NCI-H2107 treated with DMSO at 0.1 percent for 48 hours (cell line): Measurements from ENCODE around the gene HNRNPM.

ENCODE experiments used
- DNase-seq: peaks from one replicate; lab custom pipeline; 2025; ENCODE audit not compliant: unreplicated experiment; lab: John Stamatoyannopoulos, UW

Gene HNRNPM

DNA sequence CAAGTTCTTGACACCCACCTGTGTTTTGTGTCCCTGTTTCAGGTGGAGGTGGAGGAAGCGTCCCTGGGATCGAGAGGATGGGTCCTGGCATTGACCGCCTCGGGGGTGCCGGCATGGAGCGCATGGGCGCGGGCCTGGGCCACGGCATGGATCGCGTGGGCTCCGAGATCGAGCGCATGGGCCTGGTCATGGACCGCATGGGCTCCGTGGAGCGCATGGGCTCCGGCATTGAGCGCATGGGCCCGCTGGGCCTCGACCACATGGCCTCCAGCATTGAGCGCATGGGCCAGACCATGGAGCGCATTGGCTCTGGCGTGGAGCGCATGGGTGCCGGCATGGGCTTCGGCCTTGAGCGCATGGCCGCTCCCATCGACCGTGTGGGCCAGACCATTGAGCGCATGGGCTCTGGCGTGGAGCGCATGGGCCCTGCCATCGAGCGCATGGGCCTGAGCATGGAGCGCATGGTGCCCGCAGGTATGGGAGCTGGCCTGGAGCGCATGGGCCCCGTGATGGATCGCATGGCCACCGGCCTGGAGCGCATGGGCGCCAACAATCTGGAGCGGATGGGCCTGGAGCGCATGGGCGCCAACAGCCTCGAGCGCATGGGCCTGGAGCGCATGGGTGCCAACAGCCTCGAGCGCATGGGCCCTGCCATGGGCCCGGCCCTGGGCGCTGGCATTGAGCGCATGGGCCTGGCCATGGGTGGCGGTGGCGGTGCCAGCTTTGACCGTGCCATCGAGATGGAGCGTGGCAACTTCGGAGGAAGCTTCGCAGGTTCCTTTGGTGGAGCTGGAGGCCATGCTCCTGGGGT is 41.0 kb downstream of the HNRNPM start:
- no peak for DNase-seq

DNA sequence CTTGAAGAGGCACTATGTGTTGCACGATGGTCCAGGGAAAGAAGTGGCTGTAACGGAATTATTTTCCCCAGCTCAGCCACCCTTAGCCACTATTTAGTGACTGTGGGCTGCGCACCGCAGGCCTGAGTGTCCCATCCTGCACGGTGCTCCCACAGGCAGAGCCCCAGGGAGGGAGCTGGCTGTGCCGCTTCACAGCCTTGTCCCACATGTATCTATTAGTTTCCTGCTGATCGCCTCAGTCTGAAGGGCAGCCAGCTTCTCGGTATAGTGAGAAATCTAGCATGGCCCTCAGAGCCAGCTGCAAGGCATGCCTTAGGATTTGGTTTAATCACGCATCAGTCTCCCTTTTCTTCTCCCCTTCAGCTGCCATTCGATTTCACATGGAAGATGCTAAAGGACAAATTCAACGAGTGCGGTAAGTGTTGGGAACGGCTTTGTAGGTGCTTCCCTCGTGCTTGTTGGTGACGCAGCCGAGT is 41.9 kb downstream of the HNRNPM start:
- no peak for DNase-seq

DNA sequence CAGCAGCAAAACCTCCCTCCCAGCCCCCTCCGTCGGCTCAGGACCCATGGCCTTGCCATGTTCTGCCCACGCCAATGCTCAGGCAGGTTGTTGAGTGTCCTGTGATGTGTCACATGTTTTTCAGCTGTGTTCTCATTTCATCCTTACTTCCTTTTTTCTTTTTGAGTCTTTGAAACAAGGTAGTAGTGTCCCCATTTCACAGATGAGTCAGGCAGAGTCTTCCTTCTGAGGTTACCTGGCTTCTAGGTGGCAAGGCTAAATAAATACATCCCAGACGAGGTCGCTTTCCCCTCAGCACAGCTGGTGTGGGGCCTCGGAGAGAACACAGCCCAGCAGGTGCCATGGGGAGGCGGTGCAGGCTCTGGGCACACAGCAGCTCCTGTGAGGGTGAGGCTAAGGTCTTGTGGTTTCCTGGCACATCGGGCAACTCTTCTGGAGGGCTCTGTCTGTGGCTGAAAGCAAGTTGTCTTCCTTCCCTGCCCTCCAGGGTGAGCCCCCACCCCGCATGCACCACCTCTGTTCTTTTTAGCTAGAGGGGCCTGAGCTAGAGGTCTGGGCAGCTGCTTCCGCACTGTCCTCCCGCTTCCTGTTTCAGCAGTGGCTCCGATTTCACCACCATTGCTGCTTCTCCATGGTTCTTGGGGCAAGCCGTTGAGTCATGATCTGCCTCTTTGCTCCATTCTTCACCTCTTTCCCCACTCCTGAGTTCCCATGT is 42.5 kb downstream of the HNRNPM start:
- no peak for DNase-seq

DNA sequence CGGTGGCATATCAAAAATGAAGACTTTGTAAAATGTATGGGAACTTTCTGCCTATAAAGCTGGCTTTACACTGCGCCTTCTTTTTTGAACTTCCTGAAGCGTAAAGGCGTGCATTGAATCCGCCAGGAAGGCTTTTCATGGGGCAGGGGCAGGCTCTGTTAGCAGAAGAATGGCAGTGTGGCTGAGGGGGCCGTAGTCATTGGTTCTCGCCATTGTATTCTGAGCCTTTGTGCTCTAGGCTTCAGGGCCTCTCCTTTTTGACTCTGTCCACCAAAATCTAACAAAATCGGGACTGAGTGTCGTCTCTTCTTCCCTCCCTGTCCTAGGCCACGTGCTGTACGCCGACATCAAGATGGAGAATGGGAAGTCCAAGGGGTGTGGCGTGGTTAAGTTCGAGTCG is 43.6 kb downstream of the HNRNPM start:
- DNase-seq = no peak

DNA sequence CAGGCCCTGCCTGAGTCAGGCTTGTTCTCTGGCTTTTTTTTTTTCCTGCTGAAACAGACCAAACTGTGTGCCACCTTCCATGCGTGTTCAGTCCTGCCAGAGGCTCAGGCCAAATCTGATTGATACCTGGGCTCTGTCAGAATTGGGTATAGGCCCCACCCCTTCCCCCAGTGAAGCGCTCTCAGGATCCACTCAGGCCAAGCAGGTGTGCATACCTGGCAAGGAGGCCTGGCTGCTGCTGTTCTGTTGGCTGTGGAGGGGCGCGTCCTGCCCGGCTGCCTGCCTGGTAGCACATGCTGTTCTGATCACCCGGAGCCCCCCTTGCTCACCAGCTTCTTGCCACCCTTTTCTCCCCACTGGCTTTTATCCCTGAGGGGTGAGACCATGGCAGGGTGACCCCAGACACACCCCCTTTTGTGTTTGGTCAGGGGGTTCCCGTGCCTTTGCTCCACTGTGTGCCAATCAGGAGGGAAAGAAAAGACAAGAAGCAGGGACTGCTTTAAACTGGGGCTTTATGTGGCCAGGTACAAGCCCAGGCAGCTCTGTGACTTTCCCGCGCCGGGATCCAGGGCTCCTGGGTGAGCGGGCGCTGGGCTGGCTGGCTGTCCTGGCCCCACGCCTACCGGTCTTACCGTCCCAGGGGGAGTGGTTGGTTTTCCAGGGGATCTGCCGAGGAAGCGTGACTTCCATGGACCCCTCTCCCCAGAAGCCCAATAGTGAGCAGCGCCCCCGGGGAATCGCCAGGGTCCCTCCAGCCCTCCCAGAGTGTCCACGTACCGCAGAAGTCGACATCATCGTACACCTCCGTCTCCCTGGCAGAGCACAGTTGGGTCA is 45.0 kb downstream of the HNRNPM start:
- no peak for DNase-seq

DNA sequence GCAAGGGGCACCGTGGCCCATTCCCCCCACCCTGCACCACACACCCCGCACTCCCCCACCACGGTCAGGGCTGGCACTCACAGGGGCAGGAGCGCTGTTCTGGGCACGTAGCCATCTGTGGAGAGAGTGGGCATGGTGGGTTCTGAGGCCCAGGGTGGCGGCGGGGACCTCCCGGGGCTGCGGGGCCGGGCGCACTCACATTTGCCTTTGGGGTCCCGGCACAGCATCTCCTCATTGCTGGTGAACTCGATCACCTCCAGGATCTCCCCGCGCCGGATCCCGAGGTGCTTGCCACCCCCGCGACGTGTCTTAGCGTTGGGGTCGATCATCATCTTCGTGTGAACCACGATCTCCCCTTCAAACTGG is 45.6 kb downstream of the HNRNPM start:
- DNase-seq = no peak

DNA sequence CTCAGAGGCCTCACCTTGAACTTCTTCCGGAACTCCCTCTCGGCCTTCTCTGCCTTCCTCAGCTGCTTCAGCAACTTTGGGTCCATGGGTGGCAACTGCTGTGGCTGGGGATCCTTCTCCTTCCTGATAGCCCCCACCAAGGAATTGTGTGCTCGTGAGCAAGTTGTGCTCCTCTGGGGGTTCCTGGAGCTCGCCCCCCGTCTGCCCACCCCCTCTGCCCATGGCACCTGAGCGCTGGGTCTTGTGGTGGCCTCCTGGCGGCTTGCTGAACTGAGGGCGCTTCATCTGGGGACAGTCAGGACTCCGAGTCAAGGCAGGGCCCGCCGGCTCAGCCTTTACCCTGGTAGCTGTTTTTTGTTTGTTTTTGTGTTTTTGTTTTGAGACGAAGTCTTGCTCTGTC is 46.1 kb downstream of the HNRNPM start:
- no peak for DNase-seq

DNA sequence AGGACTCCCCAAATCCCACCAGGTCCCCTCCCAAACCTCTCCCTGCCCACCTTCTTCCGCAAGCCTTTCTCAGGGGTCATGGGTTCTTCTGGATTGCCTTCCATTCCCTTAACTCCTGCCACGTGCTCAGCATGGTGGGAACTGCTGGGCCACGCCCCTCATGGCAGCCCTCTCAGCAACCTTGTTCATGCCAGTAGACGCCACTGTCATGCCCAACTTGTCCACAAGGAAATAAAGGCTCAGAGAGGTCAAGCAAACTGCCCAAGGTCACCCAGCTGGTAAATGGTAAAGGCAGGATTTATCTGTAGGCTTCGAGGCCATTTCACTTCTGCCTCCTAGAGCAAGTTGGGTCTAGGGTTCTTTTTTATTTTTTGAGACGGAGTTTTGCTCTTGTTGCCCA is 46.8 kb downstream of the HNRNPM start:
- no peak for DNase-seq

DNA sequence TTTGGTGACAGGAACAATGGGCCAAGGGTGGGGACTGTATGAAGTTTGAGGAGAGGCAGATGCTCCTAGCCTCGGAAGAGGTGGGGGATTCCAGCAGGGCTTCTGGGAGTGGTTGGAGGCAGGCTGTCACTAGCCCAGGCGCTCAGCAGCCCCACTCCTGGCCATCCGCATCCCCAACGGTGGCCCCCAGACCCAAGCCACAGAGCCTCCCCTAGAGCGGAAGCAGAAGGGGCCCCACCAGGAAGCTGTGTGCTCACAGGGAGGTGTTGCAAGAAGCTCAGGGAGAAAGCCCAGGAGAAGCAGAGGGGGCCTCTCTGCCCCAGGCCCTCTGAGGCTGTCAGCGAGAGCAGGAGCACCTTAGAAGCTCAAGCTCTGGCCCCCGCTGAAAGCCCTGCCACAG is 49.4 kb downstream of the HNRNPM start:
- no peak for DNase-seq

DNA sequence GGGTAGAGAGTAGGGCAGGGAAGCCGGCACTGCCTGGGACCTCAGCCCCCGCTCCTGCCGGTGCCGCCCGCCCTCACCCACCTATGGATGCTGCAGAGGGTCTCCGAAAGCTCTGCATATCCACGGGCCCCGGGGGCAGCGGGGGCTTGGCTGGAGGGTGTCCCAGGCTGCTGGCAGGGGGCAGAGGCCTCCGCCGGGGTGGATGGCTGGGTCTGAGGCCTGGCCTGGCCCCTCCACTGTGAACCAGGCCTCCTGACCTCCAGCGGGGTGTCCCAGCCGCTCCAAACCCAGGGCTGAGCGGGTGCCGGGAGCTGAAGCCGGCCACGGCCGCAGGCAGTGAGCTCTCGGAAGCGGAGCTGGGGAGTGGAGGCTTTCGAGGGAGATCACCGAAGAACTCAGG is 53.5 kb downstream of the HNRNPM start:
- no peak for DNase-seq

DNA sequence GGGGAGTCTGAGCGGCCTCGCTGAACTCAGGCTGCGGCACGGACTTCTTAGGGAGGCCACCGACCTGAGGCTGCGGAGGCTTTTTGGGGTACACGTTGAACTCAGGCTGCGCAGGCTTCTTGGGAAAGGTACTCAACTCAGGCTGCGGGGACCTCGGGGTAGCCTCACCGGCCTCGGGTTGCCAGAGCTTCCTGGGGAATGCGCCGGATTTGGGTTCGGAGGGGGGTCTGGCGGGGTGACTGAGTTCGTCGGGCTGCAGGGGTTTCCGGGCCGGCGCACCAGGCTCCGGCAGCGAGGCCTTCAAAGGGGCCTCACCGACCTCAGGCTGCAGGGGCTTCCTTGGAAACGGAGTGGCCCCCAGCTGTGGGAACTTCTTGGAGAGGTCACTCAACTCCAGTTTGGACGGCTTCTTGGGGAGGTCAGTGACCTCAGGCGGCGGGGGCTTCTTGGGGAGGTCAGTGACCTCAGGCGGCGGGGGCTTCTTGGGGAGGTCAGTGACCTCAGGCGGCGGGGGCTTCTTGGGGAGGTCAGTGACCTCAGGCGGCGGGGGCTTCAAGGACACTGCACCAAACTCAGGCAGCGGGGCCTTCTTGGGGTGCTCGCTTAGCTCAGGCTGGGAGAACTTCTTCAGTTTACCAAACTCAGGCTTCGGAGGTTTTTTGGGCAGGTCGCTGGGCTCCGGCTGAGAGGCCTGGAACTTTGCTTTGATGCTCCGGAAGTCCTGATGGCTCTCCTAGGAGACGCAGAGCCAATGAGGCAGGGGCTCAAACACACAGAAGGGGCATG is 54.5 kb downstream of the HNRNPM start:
- DNase-seq = no peak

DNA sequence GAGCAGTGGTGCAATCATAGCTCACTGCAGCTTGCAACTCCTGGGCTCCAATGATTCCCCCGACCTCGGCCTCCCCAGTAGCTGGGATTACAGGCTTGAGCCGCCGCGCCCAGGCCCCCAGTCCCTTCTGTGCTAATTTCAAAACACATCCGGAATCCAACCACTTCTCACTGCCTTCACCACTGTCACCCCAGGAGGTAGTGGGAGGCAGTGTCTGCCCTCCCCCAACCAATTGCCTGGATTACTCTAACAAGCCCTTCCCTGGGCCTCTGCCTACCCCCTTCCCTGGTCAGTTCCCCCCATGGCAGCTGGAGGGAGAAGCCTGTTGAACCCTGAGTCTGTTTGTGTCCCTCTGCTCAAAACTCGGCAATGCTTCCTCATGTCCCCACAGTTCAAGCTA is 55.4 kb downstream of the HNRNPM start:
- DNase-seq = no peak

DNA sequence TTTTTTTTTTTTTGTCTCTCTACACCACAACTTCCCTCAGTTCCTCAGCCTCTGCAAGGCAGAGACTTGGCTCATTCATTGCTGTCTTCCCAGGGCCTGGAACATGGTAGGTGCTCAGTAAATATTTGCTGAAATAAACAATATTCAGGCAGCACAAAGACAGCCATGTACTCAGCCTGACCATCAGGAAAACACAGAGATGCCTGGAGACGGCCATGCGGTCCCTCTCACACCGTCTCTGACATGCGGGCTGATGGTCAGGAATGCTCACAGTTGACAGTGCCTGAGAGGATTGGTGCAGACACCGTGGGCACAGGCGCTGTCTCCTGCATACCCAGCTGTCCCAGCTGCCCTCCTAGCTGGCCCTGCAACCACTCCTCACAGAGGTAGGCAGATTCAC is 56.7 kb downstream of the HNRNPM start:
- DNase-seq = no peak

DNA sequence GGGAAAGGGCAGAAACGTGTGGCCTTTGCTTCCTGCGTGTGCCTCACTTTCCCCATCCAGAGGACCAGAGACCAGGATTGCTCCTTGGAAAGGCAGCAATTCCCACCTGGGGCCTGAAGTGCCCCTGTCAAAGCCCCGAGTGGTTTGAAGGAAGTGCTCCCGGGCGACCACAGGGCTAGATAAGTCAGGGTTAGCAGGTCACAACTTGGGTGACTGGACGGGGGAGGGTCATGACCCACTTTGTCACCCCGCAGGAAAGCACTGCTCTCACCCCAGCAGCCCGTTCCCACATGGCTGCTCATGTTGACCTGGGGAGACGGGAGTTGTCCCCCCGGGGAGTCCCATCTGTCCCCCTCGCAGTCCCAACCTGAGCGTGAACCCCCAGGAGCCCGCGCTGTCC is 57.2 kb downstream of the HNRNPM start:
- no peak for DNase-seq

DNA sequence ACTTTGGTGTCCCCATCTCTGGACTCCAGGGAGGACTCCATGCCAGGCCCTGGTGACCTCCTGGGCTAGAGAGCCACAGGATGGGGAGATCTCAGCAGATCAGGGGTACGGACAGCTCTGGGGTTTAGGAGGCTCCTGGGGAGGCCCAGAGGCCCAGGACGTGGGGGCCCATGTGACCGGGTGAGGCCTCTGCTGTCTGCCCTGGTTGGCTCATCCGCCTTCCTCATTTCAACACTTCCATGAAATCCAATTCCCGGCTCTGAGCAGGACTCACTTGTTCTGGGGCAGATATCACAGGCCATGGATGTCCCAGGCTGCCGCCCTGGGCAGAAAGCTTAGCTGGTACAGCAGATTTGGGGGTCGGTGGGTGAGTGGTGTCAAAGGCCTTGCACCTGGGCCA is 58.7 kb downstream of the HNRNPM start:
- DNase-seq = no peak

DNA sequence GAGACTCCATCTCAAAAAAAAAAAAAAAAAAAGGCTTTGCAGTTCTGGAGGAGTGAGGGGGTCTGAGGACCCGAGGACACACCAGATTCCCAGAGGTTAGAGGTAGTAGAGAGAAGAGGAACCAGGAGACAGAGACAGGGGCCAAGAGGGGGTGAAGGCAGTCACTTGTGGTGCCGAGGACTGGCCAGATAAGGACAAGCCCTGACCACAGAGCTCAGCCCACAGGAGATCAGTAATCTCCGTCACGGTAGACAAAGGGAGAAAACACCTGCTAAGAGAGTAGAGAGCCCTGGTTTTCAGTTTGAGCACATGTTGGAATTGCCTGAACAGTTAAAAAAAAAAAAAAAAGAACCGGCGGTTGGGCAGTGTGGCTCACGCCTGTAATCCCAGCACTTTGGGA is 59.4 kb downstream of the HNRNPM start:
- DNase-seq = no peak

DNA sequence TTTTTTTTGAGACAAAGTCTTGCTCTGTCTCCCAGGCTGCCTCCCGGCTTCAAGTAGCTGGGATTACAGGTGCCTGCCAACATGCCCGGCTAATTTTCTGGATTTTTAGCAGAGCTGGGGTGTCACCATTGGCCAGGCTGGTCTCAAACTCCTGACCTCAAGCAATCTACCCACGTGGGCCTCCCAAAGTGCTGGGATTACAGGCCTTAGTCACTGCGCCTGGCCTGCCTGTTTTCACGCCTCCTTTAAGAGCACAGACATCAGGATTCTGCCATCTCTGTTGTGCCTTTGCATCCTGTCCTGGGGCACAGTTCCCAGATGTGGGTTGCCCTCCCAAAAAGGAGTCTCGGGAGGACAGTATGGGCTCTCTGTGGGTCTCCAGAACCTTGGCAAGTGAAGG is 60.1 kb downstream of the HNRNPM start:
- DNase-seq = no peak

DNA sequence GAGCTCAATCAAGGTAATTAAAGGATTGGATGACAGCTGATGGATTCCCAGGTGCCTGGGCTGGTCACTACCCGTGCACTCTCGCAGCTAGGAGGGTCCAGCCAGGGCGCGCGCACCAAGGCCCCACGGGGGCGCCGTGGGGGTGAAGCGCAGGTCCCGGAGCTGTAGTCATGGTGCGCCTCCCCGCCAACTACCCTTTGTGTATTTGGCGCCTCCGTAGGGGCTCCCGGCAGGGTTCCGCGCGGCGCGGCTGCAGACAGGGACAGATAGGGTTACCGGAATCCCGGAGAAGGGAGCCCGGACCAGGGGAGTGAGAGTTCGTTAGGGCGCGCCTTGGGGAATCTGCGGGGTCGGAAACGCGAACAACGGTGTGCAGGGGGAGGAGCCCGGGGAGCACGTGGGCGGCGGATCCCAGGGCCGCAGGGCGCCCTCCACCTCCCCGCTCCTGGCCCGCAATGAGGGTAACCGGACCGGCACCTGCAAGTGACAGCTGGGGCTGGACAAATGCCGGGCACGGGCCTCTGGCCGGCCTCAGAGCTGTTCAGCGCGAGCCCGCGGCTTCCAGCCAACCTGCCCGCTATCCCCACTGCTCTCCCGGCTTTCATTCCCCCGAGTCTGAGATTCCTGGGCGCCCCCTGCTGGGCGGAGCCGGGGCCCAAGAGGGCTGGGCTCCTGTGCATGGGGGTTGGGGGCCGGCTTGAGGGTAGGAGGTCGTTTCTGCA is 61.1 kb downstream of the HNRNPM start:
- peak; percentile 19 for DNase-seq

DNA sequence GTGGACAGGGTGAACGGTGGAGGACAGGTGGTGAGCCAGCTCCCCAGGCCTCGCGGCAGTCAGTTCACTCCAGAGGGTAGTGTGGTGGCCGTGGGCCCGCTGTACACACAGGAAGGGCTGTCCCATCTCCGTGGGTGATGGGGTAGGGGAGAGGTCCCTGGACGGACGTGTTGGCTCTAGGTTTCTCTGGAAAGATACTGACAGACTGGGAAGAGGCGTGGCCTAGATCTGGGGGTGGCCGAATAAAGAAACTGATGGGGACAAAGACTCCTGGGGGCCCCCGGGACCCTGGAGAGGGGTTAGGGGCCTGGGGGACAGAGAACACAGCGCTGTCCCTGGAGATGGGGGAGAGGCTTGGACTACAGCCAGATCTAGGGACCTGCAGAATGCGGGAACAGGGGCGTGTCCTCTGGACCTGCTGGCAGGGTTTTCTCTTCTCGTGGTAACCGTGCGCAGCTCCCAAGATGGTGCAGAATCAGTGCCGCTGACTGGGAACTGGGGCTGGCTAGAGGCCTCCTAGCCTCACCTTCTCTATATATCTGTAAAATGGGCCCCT is 61.7 kb downstream of the HNRNPM start:
- no peak for DNase-seq

DNA sequence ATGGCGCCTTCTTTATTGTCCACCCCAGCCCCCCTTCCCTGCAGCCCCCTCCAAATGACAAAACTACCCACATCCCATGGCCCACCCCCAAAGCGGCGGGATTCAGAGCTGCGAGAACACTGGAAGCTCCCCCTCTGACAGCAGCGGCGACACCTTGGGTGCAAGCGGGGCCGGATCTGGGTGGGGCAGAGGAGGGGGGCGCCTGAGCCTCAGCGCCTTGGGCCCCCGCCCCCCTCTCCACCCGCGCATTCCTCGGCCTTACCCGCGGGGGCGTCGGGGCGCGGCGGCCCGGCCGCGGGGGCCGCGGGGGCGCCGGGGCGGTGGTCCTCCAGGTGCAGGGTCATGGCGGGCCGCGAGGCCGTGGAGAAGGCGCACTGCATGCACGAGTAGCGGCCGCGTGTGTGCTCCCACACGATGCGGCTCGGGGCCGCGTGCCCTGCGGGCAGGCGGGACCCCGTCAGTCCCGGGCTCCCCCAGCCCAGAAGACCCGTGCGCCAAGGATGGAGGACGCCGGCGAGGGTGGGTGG is 65.9 kb downstream of the HNRNPM start:
- DNase-seq = no peak
